Adrenal gland (tissue), 12 donors: Measurements from ENCODE around the gene LRRN4. TPM values are rescaled to one million over a fixed set of nuclear protein-coding genes. Genes with fewer than 3 reads are reported as not detected.

ENCODE experiments used
- DNase-seq, 7 donors: peaks; one replicate each; pipeline ENCODE4 v3.0.0-alpha.2; 2019 to 2020
- H3K27ac ChIP-seq, 5 donors: fragments of 200-600 bp; sonication (generic) in 4 of 5; 1 replicate in 3 of 5; 2 replicates in 2 of 5; pipeline versions ENCODE4 v1.5.1 to v1.8.0; 2016 to 2020; ENCODE audit warnings: mild to moderate bottlenecking in 1 of 5
- H3K27me3 ChIP-seq: fragments of 200-600 bp; 2 replicates; pipeline ENCODE4 v1.8.0; 2021
- H3K36me3 ChIP-seq, 2 donors: fragments of 200-600 bp; replicated peaks in 1 of 2; 1 replicate in 1 of 2; 2 replicates in 1 of 2; pipeline versions ENCODE4 v1.5.1 to v1.8.0; 2018 to 2022
- H3K4me1 ChIP-seq, 2 donors: fragments of 200-600 bp; replicated peaks in 1 of 2; 1 replicate in 1 of 2; 2 replicates in 1 of 2; pipeline versions ENCODE4 v1.5.1 to v1.8.0; 2018 to 2021
- H3K4me3 ChIP-seq, 4 donors: fragments of 200-600 bp; sonication (generic) in 3 of 4; one replicate each; pipeline ENCODE4 v1.5.1; 2016 to 2018
- H3K9me3 ChIP-seq, 3 donors: fragments of 200-600 bp; sonication (generic) in 1 of 3; replicated peaks in 1 of 3; 1 replicate in 2 of 3; 2 replicates in 1 of 3; pipeline versions ENCODE4 v1.5.1 to v1.8.0; 2016 to 2021
- CTCF ChIP-seq, 6 experiments: fragments of 450-650 bp in 4 of 6; fragments of 200-600 bp in 2 of 6; sonication (generic) in 1 of 6; IDR thresholded peaks; 1 replicate in 5 of 6; 2 replicates in 1 of 6; pipeline versions ENCODE4 v1.5.1 to v1.8.0; 2016 to 2021; ENCODE audit warnings: antibody characterized with exemption in 6 of 6, mild to moderate bottlenecking in 2 of 6, moderate library complexity in 1 of 6
- POLR2A ChIP-seq, 2 donors: fragments of 450-650 bp; IDR thresholded peaks; one replicate each; pipeline ENCODE4 v1.6.1; 2017; ENCODE audit warnings: antibody characterized with exemption in 2 of 2, mild to moderate bottlenecking in 2 of 2, moderate library complexity in 1 of 2
- WGBS, 4 donors: extraction: QIAGEN DNeasy Blood & Tissue Kit in 2 of 4; methylation state at CpG; one replicate each; pipeline versions ENCODE4 v1.1.5 to v1.1.7; 2013 to 2017; 5-methylcytosine and 5-hydroxymethylcytosine counted together
- intact Hi-C, 2 donors: fragments of 100-400 bp; cut with DNase I; formaldehyde crosslinking; loops; one replicate each; pipeline versions ENCODE4 v1.14.1 to v1.15.0; 2022 to 2023
- polyA plus RNA-seq, 3 donors: library from polyadenylated mRNA; stranded (reverse); fragments of 200-250 nt in 2 of 3; fragments of 350-450 nt in 1 of 3; fragmentation: Illumina TruSeq in 1 of 3; extraction: RNeasy Lipid Tissue Mini Kit (QIAGEN cat#74804) in 1 of 3; gene quantifications; one replicate each; pipeline ENCODE4 v1.2.3, GENCODE V29; 2013 to 2014
- total RNA-seq, 9 donors: library from RNA; depleted of rRNA in 4 of 9; stranded (reverse); fragments of >200 nt in 4 of 9; fragments of 120-200 nt in 1 of 9; fragmentation: NEBNext Ultra II Directional in 1 of 9; extraction: Animal tissue kit (Norgen Biotek cat#: 25700) in 1 of 9; gene quantifications; one replicate each; pipeline versions ENCODE4 v1.1.0 to v1.2.4, GENCODE V29; 2013 to 2023
- donor health status: healthy with polysubstance abuse.
- donor health status: Bipolar disorder and iron deficiency.
- donor health status: DM: yes; HTN: yes; CAD: no.
- donor health status: DM: no; HTN: no; CAD: no.
- donor health status: DM: no; HTN: no; CAD: no.
- donor health status: DM: yes; HTN: yes; CAD: no.

Gene LRRN4
- total and polyA plus RNA-seq, 12 donors, result 0.07 to 0.17 (median 0.11) TPM; not detected in 9

DNA sequence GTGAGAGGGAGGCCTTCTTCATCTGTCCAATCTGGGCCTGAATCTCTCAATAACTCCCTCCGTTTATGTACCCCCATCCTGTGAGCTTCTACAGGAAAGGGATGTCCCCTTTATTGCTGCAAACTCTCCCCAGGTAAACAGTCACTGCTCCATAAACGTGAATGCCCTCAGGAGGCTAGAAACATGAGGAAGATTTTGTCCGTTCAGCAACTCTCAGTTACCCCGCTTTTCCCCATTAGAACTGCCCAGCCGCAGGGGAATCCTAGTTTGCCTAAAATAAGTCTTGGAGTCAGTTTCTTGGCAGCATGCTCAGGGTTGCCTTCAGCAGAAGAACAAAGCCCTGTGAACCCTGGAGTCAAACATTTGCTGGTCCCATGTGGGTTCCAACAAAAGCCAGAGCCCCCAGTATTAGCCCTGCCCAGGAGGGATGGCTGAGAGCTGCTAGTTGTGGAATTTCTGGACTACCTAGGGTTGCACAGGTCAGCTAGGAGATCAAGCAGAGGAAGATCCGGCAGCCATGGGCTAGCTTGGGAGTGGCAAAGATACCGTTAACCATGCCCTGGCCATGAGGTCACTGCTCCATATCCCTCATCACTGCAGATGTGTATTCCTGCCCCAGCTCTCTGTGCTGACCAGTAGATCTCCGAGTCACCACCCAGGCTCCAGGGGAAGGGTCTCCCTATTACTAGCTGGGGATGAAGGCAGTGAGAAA lies 640 bp downstream of the LRRN4 start:
- Histone ChIP-seq H3K4me3 (no peak overlapping the region), H3K27me3 (peaks cover 4% of the 10 kb centered on the region), H3K36me3 (no peaks in the 10 kb centered on the region), H3K9me3 (no peaks in the 10 kb centered on the region), H3K27ac (no peak overlapping the region), H3K4me1 (peaks cover 0 to 9% of the 10 kb centered on the region in 2 donors)
- no peak for DNase-seq
- intact Hi-C loops, result no loop called here
- no peak for TF ChIP-seq POLR2A (IDR thresholded peaks at IDR 0.05)
- TF ChIP-seq CTCF (IDR thresholded peaks at IDR 0.05), result no peak
- WGBS, 4 donors, result 65 to 75% (median 71%) methylated on average over 6 to 8 of the region's 8 CpGs

- Histone ChIP-seq H3K4me3 (no peak overlapping the region), H3K27ac (no peak overlapping the region), H3K27me3 (peaks cover 4% of the 10 kb centered on the region), H3K4me1 (peaks cover 0 to 9% of the 10 kb centered on the region in 2 donors), H3K9me3 (no peaks in the 10 kb centered on the region), H3K36me3 (no peaks in the 10 kb centered on the region)
- TF ChIP-seq CTCF (IDR thresholded peaks at IDR 0.05) (no peak), POLR2A (IDR thresholded peaks at IDR 0.05) (no peak)
- intact Hi-C loops, result no loop called here
- peak in 1 of 7 donors; percentile 4 for DNase-seq
- WGBS, 4 donors, result 70 to 72% (median 71%) methylated on average over 5 of the region's 5 CpGs
Observed at GRCh38 chr20:6051505-6051904, 2.4 kb downstream of the LRRN4 start.

GRCh38 chr20:6048391-6048790 lies 5.5 kb downstream of the LRRN4 start:
- peaks cover 0 to 9% of the 10 kb centered on the region in 2 donors for H3K4me1 ChIP-seq
- peaks cover 4% of the 10 kb centered on the region for H3K27me3 ChIP-seq
- no peaks in the 10 kb centered on the region for H3K36me3 ChIP-seq
- H3K27ac ChIP-seq, result no peak overlapping the region
- no peaks in the 10 kb centered on the region for H3K9me3 ChIP-seq
- no peak for DNase-seq
- no peak overlapping the region for H3K4me3 ChIP-seq
- intact Hi-C loops, result no loop called here
- no peak for TF ChIP-seq POLR2A (IDR thresholded peaks at IDR 0.05)
- no peak for TF ChIP-seq CTCF (IDR thresholded peaks at IDR 0.05)
- 83 to 92% (median 90%) methylated on average over 3 of the region's 3 CpGs for WGBS, 4 donors

DNA sequence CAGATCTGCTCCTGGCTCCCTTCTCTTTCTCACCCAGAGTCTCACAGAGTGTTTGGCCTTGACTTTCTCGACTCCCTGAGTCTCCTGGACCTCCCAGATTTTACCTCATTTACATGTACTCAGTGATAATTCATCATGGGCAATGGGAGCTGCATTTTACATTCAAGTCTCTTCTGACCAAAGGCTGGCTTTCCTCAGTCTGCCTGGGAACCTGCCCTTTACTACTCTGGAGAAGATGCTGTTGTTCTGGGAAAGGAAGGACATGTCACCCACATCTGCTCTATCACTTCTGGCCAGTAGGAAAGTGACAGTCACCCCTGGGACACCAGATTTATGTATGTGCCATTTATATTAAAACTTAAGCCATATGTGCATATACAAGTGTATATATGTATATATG lies 7.4 kb downstream of the LRRN4 start:
- peaks cover 0 to 8% of the 10 kb centered on the region in 2 donors for H3K36me3 ChIP-seq
- no peaks in the 10 kb centered on the region for H3K4me1 ChIP-seq
- H3K9me3 ChIP-seq, result no peaks in the 10 kb centered on the region
- intact Hi-C loops, result no loop called here
- peak in 1 of 7 donors; percentile 15 for DNase-seq
- TF ChIP-seq CTCF (IDR thresholded peaks at IDR 0.05) (no peak), POLR2A (IDR thresholded peaks at IDR 0.05) (no peak)
- H3K4me3 ChIP-seq, result no peak overlapping the region
- H3K27ac ChIP-seq, result no peak overlapping the region
- no peaks in the 10 kb centered on the region for H3K27me3 ChIP-seq
- WGBS, 4 donors, result 24 to 47% (median 36%) methylated on average over 1 of the region's 1 CpG
